ENCODE data around the gene ZNF324.

GRCh38 chr19:58515259-58515658 lies 48.4 kb downstream of the ZNF324 start:
- TF ChIP-seq ZBTB33 (IDR thresholded peaks at IDR 0.05) = no peak
- TF ChIP-seq, protein P1, sequence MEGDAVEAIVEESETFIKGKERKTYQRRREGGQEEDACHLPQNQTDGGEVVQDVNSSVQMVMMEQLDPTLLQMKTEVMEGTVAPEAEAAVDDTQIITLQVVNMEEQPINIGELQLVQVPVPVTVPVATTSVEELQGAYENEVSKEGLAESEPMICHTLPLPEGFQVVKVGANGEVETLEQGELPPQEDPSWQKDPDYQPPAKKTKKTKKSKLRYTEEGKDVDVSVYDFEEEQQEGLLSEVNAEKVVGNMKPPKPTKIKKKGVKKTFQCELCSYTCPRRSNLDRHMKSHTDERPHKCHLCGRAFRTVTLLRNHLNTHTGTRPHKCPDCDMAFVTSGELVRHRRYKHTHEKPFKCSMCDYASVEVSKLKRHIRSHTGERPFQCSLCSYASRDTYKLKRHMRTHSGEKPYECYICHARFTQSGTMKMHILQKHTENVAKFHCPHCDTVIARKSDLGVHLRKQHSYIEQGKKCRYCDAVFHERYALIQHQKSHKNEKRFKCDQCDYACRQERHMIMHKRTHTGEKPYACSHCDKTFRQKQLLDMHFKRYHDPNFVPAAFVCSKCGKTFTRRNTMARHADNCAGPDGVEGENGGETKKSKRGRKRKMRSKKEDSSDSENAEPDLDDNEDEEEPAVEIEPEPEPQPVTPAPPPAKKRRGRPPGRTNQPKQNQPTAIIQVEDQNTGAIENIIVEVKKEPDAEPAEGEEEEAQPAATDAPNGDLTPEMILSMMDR (IDR thresholded peaks at IDR 0.05; ENCODE audit: low read depth, low read length, missing input control) = no peak

Data from liver (tissue), 2 donors.